ENCODE data around the gene ZMYND15.

The ZMYND15 gene

DNA sequence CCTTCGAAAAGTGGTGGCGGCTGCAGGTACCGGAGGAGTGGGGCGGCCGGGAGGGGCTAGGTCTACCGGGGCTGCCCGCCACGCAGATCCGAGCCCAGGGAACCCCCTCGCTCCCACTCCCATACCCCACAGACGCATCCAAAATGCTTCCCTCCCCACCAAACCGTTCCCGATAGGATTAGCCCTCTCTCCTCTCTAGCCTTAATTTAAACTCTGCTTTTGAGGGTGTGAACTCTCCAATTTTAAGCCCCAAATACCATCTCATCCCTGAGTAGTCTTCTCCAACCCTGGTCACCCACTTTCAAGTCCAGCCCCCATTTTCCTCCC, 355 bp downstream of the ZMYND15 start:
- in situ Hi-C loops (cut with MboI; ENCODE audit: low sequenced_read_pairs): no loop called here

- in situ Hi-C loops (cut with MboI; ENCODE audit: low sequenced_read_pairs): no loop called here
Observed at GRCh38 chr17:4740584-4740983, 951 bp downstream of the ZMYND15 start.

DNA sequence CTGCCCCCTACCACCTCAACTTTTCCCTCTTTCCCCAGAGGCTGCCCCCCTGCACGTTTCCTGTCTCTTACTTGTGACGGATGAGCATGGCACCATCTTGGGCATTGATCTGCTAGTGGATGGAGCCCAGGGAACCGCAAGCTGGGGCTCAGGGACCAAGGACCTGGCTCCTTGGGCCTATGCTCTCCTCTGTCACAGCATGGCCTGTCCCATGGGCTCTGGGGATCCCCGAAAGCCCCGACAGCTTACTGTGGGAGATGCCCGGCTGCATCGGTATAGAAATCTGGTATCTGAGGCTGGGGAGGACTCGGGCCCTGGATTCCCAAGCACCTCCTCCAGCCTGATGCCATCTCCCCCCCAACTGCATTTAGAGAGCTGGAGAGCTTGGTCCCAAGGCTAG, 1.9 kb downstream of the ZMYND15 start:
- in situ Hi-C loops (cut with MboI; ENCODE audit: low sequenced_read_pairs): no loop called here

- in situ Hi-C loops (cut with MboI; ENCODE audit: low sequenced_read_pairs): no loop called here
Observed at GRCh38 chr17:4742133-4742532, 2.5 kb downstream of the ZMYND15 start.

GRCh38 chr17:4742629-4743028, 3.0 kb downstream of the ZMYND15 start:
- in situ Hi-C loops (cut with MboI; ENCODE audit: low sequenced_read_pairs): no loop called here

DNA sequence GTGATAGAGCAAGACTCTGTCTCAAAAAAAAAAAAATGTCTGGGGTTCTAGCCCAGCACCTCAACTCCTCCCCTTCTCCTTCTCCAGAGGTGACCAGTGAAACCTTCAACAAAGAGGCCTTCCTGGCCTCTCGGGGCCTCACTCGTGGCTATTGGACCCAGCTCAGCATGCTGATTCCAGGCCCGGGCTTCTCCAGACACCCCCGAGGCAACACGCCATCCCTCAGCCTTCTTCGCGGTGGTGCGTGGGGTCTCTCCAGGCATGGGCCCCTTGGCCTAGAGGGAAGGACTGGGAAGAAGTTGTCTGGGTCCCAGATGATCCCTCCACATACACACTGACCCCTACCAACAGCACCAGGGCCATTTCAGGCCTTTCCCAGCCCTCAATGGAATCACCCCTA, 3.6 kb downstream of the ZMYND15 start:
- in situ Hi-C loops (cut with MboI; ENCODE audit: low sequenced_read_pairs): no loop called here

- in situ Hi-C loops (cut with MboI; ENCODE audit: low sequenced_read_pairs): no loop called here
Observed at GRCh38 chr17:4743898-4744297, 4.3 kb downstream of the ZMYND15 start.

DNA sequence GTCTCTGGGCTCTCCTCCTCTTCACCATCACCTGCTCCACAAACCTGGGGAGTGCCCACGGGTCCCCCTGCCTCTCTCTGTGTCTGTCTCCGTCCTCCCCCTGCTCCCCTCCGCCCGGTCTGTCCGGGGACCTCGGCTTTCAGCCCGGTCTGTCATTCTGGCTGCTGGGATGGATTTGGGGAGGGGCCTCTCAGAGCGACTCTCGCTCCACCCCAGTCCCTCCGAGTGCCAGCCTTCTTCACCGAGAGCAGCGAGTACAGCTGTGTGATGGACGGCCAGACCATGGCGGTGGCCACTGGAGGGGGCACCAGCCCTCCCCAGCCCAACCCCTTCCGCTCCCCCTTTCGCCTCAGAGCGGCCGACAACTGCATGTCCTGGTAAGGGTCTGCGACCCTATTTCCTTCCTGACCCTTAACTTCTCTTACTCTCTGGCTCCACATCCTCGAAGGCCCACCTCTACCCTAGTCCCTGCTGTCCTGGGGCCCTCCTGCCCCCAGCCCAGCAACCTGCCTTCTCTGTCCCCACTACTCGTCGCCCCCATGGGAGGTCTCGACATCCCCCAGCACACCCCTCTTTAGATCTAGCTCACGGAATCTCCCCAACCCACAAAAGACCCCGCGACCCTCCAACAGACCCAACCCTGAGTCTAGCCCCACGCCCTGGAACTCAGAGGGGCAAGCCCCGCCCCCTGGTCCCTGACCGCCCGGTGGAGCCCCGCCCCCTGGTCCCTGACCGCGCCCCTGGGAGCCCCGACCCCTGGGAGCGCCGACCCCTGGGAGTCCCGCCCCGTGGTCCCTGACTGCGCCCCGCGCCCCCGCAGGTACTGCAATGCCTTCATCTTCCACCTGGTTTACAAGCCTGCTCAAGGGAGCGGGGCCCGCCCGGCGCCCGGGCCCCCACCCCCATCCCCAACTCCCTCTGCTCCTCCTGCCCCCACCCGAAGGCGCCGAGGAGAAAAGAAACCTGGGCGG, 5.7 kb downstream of the ZMYND15 start:
- in situ Hi-C loops (cut with MboI; ENCODE audit: low sequenced_read_pairs): no loop called here

GRCh38 chr17:4747847-4748246, 8.2 kb downstream of the ZMYND15 start:
- in situ Hi-C loops (cut with MboI; ENCODE audit: low sequenced_read_pairs): no loop called here

GRCh38 chr17:4748686-4749085, 9.1 kb downstream of the ZMYND15 start:
- in situ Hi-C loops (cut with MboI; ENCODE audit: low sequenced_read_pairs): no loop called here

DNA sequence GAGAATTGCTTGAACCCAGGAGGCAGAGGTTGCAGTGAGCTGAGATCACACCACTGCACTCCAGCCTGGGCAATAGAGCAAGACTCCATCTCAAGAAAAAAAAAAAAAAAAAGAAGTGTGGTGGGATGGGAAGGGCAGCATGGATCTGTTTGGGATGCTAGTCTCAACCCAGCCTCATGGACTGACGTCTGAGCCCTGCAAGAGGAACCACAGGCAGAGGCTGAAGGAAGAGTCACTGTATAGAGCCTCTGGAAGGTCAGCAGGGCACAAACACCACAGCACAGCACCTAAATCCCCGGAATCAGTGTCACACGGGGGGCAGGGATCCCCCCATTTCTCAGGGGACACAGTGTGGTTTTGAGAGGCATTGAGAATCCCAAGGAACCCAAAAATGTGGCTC, 11.0 kb downstream of the ZMYND15 start:
- in situ Hi-C loops (cut with MboI; ENCODE audit: low sequenced_read_pairs): no loop called here

DNA sequence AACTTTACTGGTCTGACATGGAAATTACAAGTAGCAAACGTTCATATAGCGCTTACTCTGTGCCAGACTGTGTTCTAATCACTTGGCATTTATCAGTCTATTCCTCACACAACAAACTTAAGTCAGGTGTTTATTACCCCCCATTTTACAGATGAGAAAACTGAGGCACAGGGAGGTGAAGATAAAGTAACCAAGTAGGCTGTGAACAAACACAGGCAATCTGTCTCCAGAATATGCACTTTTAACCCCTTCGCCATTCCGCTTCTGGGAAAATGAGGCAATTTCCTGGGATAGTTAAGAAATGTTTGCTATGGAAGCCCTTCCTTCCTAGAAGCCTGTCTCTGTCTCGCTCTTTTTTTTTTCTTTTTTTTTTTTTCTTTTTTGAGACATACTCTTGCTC, 12.3 kb downstream of the ZMYND15 start:
- in situ Hi-C loops (cut with MboI; ENCODE audit: low sequenced_read_pairs): no loop called here

- in situ Hi-C loops (cut with MboI; ENCODE audit: low sequenced_read_pairs): no loop called here
Observed at GRCh38 chr17:4753392-4753791, 13.8 kb downstream of the ZMYND15 start.

GRCh38 chr17:4759776-4760236, 20.2 kb downstream of the ZMYND15 start:
- in situ Hi-C loops (cut with MboI; ENCODE audit: low sequenced_read_pairs): no loop called here

DNA sequence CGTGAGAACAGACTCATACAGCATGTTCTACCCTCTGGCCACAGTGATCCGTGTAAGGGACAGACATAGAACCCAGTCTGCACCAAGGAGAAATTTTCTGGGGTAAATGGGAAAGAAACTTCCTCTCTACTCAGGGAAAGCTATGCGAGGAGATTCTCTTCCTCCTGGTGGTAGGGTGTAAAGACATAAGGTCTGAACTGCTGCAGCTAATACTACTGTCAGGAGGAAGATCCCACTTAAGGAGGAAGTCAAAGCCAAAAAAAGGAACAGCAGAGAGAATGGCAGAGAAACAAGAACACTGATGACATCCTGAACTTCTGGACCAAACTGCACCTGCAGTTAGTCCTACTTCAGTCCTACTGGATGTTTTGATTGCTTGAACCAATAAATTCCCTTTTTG, 25.0 kb downstream of the ZMYND15 start:
- in situ Hi-C loops (cut with MboI; ENCODE audit: low sequenced_read_pairs): no loop called here

- in situ Hi-C loops (cut with MboI; ENCODE audit: low sequenced_read_pairs): no loop called here
Observed at GRCh38 chr17:4766201-4766600, 26.6 kb downstream of the ZMYND15 start.

GRCh38 chr17:4766723-4767122, 27.1 kb downstream of the ZMYND15 start:
- in situ Hi-C loops (cut with MboI; ENCODE audit: low sequenced_read_pairs): no loop called here

DNA sequence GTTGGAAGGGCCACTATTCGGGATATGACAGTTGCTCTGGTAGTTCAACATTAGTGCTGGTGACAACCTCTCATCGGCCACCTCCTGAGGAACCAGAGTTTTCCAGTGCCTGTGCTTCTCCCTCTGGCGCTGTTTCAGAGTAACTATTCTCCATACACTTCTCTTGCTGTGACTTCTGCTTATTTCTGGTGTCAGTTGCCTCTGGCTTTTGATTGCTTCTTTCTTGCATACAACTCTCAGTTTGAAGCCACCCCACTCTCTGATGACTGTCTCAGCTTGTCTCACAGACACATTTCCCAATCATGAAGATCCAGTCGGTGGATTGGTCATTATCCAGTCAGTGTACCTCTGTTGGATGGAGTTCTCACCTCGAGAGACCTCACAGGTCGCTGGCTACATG, 28.7 kb downstream of the ZMYND15 start:
- in situ Hi-C loops (cut with MboI; ENCODE audit: low sequenced_read_pairs): no loop called here

DNA sequence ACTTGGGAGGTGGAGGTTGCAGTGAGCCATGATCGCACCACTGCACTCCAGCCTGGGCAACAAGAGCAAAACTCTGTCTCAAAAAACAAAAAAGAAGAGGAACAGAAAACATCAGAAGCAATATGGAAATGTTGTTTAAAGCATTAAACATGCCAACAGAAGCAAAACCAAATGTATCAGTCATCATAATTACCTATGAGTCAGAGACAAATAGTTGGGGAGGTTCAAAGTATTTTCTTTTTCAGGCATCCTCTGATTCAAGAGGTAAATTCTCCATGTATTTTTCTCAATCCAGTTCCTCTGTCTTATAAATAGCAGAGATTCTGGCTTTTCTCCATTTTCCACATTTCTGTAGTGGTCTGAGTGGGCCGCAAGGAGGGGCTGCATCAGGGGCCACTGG, 30.0 kb downstream of the ZMYND15 start:
- in situ Hi-C loops (cut with MboI; ENCODE audit: low sequenced_read_pairs): no loop called here

GRCh38 chr17:4771519-4772234, 32.0 kb downstream of the ZMYND15 start, which contains the start of gene TM4SF5:
TM4SF5 (plus strand) TSS chr17:4771886; CDS start chr17:4771923, 37 bp downstream.
- in situ Hi-C loops (cut with MboI; ENCODE audit: low sequenced_read_pairs): no loop called here

- in situ Hi-C loops (cut with MboI; ENCODE audit: low sequenced_read_pairs): no loop called here
Observed at GRCh38 chr17:4772235-4772613, 32.6 kb downstream of the ZMYND15 start.
